Activated naive CD8-positive, alpha-beta T cell (primary cell): ENCODE results near the gene RFX1.
A peak's percentile ranks its signal among the peaks of the same experiment; 100 is the strongest.

Source experiments
- H3K27ac Mint-ChIP-seq: one replicate; pipeline ENCODE4 v1.8.0; 2021; ENCODE audit warnings: mixed read lengths
- H3K27me3 Mint-ChIP-seq: one replicate; pipeline ENCODE4 v1.8.0; 2021; ENCODE audit warnings: mixed read lengths
- H3K36me3 Mint-ChIP-seq: one replicate; pipeline ENCODE4 v1.8.0; 2021; ENCODE audit warnings: mixed read lengths
- H3K4me1 Mint-ChIP-seq: one replicate; pipeline ENCODE4 v1.8.0; 2021; ENCODE audit warnings: low read depth, mixed read lengths
- H3K4me3 Mint-ChIP-seq: one replicate; pipeline ENCODE4 v1.8.0; 2021; ENCODE audit warnings: mild to moderate bottlenecking, mixed read lengths
- H3K9me3 Mint-ChIP-seq: one replicate; pipeline ENCODE4 v1.8.0; 2021; ENCODE audit warnings: low read depth, mixed read lengths

Gene RFX1

DNA sequence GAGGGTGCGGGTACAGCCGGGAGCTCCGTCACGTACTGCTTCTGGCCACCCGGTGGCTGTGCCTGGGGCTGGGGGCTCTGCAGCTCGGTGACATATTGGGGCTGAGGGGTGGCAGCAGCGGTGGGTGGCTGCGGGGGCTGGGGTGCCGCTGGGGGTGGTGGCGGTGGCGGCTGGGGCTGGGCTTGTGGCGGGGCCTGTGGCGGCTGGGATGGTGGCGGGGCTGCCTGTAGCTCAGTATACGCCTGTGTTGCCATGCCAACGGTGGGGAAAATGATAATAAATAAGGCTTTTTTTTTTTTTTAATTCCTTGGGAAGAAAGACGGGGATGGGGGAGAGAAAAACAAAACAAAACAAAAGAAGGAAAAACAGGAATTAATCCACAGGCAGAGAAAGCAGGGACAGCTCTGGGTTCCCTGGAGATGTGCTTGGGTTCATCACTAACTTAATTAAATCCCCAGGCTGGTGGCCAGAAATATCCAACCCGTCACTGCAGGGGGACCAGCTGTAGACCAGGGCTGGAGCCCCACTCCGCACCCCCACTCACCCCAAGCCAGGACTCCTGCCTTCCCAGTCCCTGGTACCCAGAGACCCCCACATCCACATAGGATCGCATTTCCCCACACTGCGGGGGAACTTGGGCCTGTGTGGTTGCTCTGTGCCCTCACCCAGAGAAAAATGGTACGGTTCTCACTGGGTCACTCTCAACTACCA lies 12.4 kb downstream of the RFX1 start:
- Mint-ChIP-seq H3K27ac (no peak overlapping the region), H3K4me1 (peaks cover 27% of the 10 kb centered on the region), H3K9me3 (no peaks in the 10 kb centered on the region)

DNA sequence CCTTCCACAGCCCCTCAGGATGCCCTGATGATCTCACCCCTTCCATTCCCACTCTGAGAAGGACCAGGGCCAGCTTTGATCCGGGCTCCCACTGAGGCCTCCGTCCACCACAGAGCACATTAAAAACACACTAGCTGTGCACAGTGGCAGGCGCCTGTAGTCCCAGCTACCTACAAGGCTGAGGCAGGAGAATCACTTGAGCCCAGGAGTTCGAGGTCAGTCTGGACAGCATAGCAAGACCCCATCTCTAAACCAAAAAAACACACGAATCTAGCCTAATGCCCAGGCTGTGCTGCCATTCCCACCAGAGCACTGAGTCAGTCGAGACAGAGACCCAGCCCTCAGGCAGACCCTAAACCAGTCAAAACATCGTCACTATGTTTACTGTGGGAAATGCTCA lies 14.1 kb downstream of the RFX1 start:
- H3K4me1 Mint-ChIP-seq: peaks cover 39% of the 10 kb centered on the region
- H3K27me3 Mint-ChIP-seq: no peaks in the 10 kb centered on the region
- H3K4me3 Mint-ChIP-seq: no peak overlapping the region
- H3K27ac Mint-ChIP-seq: no peak overlapping the region
- H3K36me3 Mint-ChIP-seq: peaks cover 3% of the 10 kb centered on the region
- no peaks in the 10 kb centered on the region for H3K9me3 Mint-ChIP-seq

More for the DNA sequence above, 12.4 kb downstream of the RFX1 start:
- H3K4me3 Mint-ChIP-seq: no peak overlapping the region
- peaks cover 3% of the 10 kb centered on the region for H3K36me3 Mint-ChIP-seq
- no peaks in the 10 kb centered on the region for H3K27me3 Mint-ChIP-seq

DNA sequence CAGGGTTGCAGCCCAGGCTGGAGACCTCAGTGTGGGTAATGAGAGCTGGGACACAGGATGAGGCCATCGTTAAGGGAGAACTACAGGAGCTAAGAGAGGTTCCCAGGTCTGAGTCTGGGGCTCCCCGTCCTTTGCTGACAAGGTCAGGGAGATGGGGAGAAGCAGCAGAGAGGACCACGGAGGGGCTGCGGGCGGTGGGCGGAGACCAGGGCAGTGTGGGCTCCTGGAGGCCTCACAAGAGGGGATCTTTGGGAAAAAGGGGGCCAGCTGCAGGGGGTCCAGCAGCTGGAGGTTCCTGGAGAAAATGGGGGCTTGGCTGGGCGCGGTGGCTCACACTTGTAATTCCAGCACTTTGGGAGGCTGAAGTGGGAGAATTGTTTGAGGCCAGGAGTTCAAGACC lies 16.0 kb downstream of the RFX1 start:
- Mint-ChIP-seq H3K9me3 (no peaks in the 10 kb centered on the region), H3K27me3 (no peaks in the 10 kb centered on the region), H3K36me3 (peaks cover 3% of the 10 kb centered on the region), H3K4me1 (peaks cover 54% of the 10 kb centered on the region), H3K4me3 (no peak overlapping the region), H3K27ac (peak overlapping the region; percentile 98)

DNA sequence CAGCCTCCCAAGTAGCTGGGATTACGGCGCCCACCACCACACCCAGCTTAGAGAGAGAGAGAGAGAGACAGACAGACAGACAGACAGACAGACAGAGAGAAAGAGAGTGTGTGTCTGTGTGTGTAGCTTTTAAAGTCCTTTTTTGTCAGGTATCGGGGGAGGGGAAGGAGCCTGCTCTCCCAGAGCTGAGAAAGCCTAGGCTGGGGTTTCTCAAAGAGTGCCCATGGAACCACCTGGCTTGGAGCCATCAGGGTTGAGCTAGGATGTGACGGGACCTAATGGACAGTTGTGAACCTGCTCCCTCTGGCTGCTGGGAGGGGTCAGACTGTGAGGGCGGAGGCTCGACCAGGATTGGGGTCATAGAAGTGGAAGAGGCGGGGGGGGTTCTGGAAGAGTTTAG lies 16.6 kb downstream of the RFX1 start:
- Mint-ChIP-seq H3K4me3 (no peak overlapping the region), H3K27me3 (no peaks in the 10 kb centered on the region), H3K4me1 (peaks cover 59% of the 10 kb centered on the region), H3K9me3 (no peaks in the 10 kb centered on the region), H3K27ac (peak overlapping the region; percentile 98), H3K36me3 (peaks cover 3% of the 10 kb centered on the region)

DNA sequence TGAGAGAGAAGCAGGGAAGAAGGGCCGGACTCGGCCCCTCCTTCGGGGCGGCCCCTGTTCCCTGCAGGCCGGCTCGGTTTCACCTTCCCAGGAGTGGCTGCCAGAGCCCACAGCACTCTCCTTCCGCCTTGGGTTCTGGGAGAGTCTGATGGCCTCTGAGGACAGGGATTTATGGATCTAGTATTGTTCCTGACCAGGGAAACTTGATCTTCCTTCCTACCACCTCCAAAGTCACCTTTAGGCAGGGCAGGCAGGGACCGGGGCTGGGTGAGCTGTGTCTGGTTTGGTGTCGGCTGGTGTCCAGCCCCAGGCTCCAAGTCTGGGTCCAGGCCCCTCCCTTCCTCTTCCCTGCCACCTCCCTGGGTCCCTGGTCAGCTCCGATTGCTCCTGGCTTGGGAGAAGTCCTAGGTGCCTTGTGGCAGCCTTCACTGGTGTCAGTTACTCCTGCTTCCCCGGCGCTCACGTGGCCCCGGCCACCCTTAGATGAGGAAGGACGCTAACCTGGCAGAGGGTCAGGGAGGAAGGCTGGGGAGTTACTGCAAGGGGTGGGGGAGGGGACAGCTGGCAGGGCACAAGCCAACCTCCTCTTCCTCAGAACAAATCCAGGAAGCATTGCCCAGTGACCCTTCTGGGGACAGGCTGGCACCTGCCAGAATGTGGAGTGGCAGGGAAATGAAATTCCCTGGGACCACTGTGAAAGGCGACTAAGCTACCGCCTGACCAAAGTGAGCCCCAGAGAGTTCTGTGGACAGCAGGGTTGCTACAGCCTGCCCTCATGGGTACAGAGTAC lies 18.8 kb downstream of the RFX1 start:
- H3K27ac Mint-ChIP-seq: peak overlapping the region; percentile 98
- H3K4me1 Mint-ChIP-seq: peaks cover 72% of the 10 kb centered on the region
- H3K9me3 Mint-ChIP-seq: no peaks in the 10 kb centered on the region
- peak overlapping the region; percentile 52 for H3K4me3 Mint-ChIP-seq
- no peaks in the 10 kb centered on the region for H3K27me3 Mint-ChIP-seq
- H3K36me3 Mint-ChIP-seq: peaks cover 3% of the 10 kb centered on the region

DNA sequence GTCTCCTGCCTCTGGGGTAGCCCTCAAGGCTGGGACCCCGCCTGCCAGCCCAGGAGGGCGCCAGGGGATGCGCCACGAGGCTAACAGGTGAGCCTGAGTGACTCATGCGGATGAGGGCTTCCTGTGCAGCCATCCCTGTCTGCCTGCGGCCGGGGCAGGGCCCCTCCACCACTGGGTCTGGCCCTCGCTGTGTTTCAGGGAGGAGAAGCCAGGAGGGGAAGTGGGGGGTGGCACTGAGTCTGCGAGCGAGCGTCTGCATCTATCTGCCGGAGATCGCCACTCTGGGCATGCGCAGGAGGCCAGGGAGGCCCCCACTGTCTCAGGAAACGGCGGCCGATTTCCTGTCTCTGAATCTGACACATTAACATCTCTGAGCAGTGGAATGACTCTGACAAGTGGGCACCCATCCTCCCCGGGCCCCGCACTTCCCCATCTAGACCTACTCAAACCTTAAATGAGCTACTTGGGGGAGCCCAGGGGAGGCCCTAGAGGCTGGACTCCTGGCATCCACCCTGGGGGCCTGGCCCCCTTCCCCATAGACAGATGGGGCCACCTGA lies 19.7 kb downstream of the RFX1 start:
- Mint-ChIP-seq H3K36me3 (peaks cover 3% of the 10 kb centered on the region), H3K27me3 (no peaks in the 10 kb centered on the region), H3K4me3 (peak overlapping the region; percentile 52), H3K9me3 (no peaks in the 10 kb centered on the region), H3K27ac (peak overlapping the region; percentile 98), H3K4me1 (peaks cover 74% of the 10 kb centered on the region)

DNA sequence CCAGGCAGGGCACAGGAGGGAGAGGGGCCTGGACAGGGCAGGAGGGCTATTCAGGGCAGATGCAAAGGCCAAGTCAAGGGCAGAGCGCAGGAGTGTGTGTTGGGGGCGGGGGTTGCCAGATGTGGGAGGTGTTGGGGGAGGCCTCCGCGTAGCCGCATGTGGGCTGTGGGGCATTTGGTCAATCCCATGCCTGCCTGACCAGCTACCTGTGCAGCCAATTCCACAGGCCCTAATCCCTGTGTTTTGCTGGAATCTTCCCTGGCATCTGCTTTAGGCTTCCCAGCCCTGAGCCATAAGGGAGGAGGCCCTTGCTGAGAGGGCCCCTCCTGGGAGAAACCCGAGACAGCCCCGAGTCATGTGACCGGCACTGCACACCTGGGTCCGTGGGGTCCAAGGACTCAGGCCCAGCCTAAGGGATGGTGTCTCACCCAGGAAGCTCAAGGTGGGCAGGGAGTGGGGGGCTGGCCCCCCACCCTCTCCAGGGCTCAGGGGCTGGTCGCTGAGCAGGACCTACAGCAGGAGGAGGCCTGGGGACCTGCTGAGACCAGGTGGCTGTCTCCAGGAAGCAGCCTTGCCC lies 20.3 kb downstream of the RFX1 start:
- no peaks in the 10 kb centered on the region for H3K27me3 Mint-ChIP-seq
- H3K9me3 Mint-ChIP-seq: no peaks in the 10 kb centered on the region
- H3K36me3 Mint-ChIP-seq: peaks cover under 1% of the 10 kb centered on the region
- H3K27ac Mint-ChIP-seq: peak overlapping the region; percentile 98
- H3K4me3 Mint-ChIP-seq: peak overlapping the region; percentile 66
- peaks cover 73% of the 10 kb centered on the region for H3K4me1 Mint-ChIP-seq

DNA sequence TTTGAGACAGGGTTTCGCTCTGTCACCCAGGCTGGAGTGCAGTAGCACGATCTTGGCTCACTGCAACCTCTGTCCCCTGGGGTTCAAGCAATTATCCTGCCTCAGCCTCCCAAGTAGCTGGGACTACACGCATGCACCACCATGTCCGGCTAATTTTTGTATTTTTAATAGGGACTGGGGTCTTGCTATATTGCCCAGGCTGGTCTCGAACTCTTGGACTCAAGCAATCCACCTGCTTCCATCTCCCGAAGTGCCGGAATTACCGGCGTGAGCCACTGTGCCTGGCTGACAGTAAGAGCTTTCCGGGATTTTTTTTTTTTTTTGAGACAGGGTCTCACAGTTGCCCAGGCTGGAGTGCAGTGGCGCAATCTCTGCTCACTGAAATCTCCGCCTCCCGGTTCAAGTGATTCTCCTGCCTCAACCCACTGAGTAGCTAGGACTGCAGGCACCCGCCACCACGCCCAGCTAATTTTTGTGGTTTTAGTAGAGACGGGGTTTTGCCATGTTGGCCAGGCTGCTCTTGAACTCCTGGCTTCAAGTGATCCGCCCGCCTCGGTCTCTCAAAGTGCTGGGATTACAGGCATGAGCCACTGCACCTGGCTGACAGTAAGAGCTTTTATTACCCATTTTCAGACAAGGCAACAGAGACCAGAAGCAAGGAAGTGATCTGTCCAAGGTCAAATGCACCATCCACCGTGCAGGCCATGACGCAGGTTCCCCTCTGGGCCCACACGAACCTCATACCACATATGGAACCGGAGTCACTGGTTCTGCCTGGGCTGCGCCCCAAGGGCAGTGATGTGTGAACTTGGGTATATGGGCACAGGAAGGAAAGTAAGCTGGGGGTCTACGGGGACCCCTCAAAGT lies 21.0 kb downstream of the RFX1 start:
- H3K4me3 Mint-ChIP-seq: peak overlapping the region; percentile 66
- H3K27me3 Mint-ChIP-seq: no peaks in the 10 kb centered on the region
- H3K9me3 Mint-ChIP-seq: no peaks in the 10 kb centered on the region
- no peaks in the 10 kb centered on the region for H3K36me3 Mint-ChIP-seq
- H3K4me1 Mint-ChIP-seq: peaks cover 72% of the 10 kb centered on the region
- H3K27ac Mint-ChIP-seq: peak overlapping the region; percentile 98

DNA sequence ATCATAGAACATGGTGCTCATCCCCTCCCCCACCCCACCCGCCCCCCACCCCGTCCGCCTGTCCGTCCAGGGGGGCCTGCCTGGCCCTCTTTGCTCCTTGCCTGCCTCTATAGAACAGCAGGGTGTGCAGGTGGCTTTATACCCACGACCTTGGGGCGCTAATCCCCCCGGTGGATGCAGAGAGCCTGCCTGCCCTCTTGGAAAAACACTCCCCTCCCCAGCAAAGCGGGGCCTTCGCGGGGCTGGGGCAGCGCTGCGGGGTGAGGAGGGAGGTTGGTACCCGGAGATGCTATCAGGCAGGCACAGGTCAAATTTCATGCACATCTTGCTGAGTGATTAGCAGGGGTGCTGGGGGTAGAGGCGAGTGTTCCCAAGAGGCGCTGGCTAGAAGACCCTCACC lies 21.9 kb downstream of the RFX1 start:
- Mint-ChIP-seq H3K4me1 (peaks cover 67% of the 10 kb centered on the region), H3K36me3 (no peaks in the 10 kb centered on the region), H3K27me3 (no peaks in the 10 kb centered on the region), H3K4me3 (no peak overlapping the region), H3K9me3 (no peaks in the 10 kb centered on the region), H3K27ac (peak overlapping the region; percentile 58)

DNA sequence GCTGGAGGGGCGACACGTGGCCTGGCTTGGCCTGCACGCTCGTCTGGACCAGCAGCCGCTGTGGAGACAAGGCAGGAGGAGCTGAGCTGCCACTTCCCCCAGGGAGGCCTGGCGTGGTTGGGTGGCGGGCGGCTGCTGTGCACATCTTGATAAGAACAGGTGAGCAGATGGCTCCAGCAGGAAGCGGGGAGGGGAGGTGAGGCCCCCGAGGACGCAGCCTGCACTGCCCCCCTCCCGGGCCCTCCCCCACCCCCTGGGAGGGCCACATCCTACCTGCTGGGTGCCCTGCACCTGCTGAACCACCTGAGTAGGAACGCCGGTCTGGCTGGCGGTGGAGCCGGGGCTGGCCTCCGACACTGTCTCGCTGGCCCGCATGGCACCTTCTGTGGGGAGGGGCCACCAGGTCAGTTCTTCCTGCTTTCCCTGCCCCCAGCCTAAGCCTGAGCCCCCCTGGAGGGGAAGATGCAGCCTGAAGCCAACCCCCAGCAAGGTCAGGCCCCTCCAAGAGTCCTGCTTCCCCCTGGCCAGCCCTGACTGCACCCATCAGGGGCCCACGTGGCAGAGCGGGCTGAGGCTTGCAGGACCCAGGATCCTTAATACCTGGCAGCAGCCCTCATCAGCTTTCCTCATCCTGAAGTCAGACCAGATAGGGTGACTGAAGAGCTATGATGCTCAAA lies 22.8 kb downstream of the RFX1 start:
- H3K4me3 Mint-ChIP-seq: no peak overlapping the region
- H3K9me3 Mint-ChIP-seq: no peaks in the 10 kb centered on the region
- H3K4me1 Mint-ChIP-seq: peaks cover 62% of the 10 kb centered on the region
- H3K27ac Mint-ChIP-seq: peak overlapping the region; percentile 82
- H3K36me3 Mint-ChIP-seq: no peaks in the 10 kb centered on the region
- no peaks in the 10 kb centered on the region for H3K27me3 Mint-ChIP-seq

DNA sequence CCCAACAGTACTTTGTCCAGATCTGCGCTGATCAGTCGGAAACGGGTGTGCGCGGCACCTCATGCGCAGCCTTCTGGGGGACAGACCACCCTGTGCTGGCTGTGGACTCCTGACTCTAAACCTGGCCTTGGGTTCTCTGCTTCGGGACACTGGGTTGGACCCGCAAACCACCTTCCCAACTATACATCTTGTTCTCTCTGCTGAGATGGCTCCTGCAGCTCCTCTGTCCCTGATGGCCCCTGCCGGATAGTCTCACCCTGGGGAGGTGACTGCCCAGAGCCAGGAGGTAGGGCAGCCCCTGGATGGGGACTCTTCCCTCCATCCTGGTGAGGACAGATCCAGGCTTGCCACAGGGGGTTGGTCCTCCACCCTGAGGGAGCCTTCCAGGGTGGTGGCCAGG lies 23.3 kb downstream of the RFX1 start:
- Mint-ChIP-seq H3K36me3 (no peaks in the 10 kb centered on the region), H3K4me3 (no peak overlapping the region), H3K27ac (peak overlapping the region; percentile 81), H3K9me3 (no peaks in the 10 kb centered on the region), H3K4me1 (peaks cover 60% of the 10 kb centered on the region), H3K27me3 (no peaks in the 10 kb centered on the region)

DNA sequence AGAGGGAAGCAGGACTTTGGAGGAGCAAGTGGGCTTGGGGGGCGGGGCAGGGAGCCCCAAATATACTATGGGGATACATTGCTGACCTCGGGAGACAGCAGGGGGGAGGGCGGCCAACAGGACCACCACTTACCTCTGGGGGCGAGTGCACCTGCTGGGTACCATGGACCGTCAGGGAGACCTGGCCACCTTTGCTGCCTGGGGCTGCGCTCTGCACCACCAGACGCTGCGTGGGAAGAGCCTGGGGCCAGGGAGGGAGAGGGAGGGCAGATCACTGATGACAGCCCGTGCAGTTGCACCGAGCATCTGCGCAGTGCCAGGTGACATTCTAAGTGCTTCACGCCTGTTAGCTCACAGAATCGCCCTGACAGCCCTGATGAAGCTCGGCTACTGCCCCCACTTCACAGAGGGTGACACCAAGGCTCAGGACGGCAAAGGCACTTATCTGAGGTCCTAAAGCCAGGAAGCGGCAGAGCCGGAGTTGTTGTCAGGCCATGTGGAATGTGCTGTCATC lies 24.1 kb downstream of the RFX1 start:
- Mint-ChIP-seq H3K36me3 (no peaks in the 10 kb centered on the region), H3K27me3 (no peaks in the 10 kb centered on the region), H3K9me3 (no peaks in the 10 kb centered on the region), H3K4me3 (peak overlapping the region; percentile 27), H3K27ac (peak overlapping the region; percentile 46), H3K4me1 (peaks cover 52% of the 10 kb centered on the region)

DNA sequence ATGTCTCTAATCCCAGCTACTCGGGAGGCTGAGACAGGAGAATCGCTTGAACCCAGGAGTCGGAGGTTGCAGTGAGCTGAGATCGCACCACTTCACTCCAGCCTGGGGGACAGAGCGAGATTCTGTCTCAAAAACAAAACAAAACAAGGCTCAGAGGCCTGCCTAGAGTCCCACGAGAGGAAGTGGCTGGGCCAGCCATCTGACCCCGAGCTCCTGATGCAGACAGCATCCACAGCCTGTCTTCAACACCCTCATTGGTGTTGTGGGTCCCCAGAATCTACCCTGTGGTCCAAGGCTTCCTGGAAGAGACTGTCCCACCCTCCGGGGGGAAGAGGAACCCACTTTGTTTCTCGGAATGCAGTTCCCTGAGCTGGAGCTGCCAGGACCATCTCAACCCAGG lies 24.7 kb downstream of the RFX1 start:
- Mint-ChIP-seq H3K9me3 (no peaks in the 10 kb centered on the region), H3K27ac (peak overlapping the region; percentile 46), H3K36me3 (no peaks in the 10 kb centered on the region), H3K4me3 (peak overlapping the region; percentile 27), H3K4me1 (peaks cover 49% of the 10 kb centered on the region), H3K27me3 (no peaks in the 10 kb centered on the region)

DNA sequence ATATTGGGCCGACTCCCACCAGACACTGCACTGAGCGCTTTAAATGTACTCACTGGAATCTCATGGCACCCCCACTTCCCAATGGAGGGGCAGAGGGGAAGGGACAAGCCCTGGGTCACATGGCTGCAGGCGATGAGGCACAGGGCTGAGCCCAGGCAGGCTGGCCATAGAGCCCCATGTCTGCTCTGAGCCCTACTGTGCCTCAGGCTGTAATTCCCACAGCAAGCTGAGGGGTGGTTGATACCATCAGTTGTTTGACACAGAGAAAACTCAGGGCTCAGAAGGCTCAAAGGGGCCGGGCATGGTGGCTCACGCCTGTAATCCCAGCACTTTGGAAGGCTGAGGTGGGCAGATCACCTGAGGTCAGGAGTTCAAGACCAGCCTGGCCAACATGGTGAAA lies 25.1 kb downstream of the RFX1 start:
- no peak overlapping the region for H3K27ac Mint-ChIP-seq
- H3K4me3 Mint-ChIP-seq: no peak overlapping the region
- H3K36me3 Mint-ChIP-seq: no peaks in the 10 kb centered on the region
- no peaks in the 10 kb centered on the region for H3K27me3 Mint-ChIP-seq
- H3K9me3 Mint-ChIP-seq: no peaks in the 10 kb centered on the region
- H3K4me1 Mint-ChIP-seq: peaks cover 48% of the 10 kb centered on the region
